ENCODE results near the gene ZDHHC14. TPM values are rescaled to one million over a fixed set of nuclear protein-coding genes. Genes with fewer than 3 reads are reported as not detected.
"Not testable (repeated sequence)": the region's sequence is repeated elsewhere in the genome, so short reads cannot be mapped to it uniquely, and the experiment has no call there.

The ZDHHC14 gene
- total RNA-seq: 1 to 10 TPM; 2.4 to 2.5 TPM

GRCh38 chr6:157380779-157381561 lies at the start of gene ZDHHC14:
Gene ZDHHC14, plus strand, starts transcription at chr6:157381190.
- CTCF ChIA-PET: no interaction called here
- peak within 1 kb of the TSS; percentile 55 for H3K27ac Mint-ChIP-seq

DNA sequence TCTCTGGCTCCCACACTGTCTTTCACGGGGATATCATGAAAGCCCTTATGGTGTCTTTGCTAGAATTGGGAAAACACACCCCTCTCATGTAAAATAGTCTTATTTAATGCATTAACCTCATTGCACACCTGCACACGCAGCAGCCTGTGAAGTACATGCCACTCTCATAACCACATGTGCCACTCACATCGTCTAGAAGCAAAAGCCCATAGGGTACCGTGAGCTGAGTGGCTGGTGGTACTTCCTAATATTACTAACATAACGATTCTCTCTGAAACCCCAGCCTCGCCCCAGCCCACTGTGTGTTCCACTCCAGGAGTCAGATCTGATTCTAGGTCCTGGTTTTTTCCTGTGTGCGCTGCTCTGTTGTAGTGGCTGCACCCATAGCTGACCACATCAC lies 48.2 kb upstream of the ZDHHC14 start:
- H3K27ac Mint-ChIP-seq: no peak overlapping the region
- peaks cover 25% of the 10 kb centered on the region for H3K27me3 Mint-ChIP-seq
- intact Hi-C loops (cut with DNase I, micrococcal nuclease): no loop called here
- H3K4me1 Mint-ChIP-seq: peaks cover 3% of the 10 kb centered on the region
- ATAC-seq (no peak), DNase-seq (no peak)
- no peak overlapping the region for H3K4me3 Mint-ChIP-seq
- no peaks in the 10 kb centered on the region for H3K36me3 Mint-ChIP-seq (ENCODE audit: low read depth)
- no peaks in the 10 kb centered on the region for H3K9me3 Mint-ChIP-seq (ENCODE audit: low read depth)
- POLR2A ChIA-PET: interaction anchor here (0.6 kb wide), 2 partner anchors 55 to 166 kb away, joined by 3 to 10 read pairs; no protein-coding TSS in a partner anchor
- CTCF ChIA-PET: interaction anchor here (0.6 to 2.1 kb wide), 5 partner anchors 8 to 334 kb away, joined by 3 to 9 read pairs (median 3); partner anchors contain the start of gene TMEM242

More at GRCh38 chr6:157380779-157381561, at the start of gene ZDHHC14:
- intact Hi-C loops (cut with DNase I, micrococcal nuclease): loop anchor here (1.0 to 5.0 kb wide), 12 partner anchors 48 to 786 kb away; partner anchors contain the start of genes TMEM242 (in 2 of the 2), GTF2H5 (in 1 of the 2), SERAC1 (in 1 of the 2) and SNX9 (in 1 of the 2)
- Mint-ChIP-seq H3K27me3 (peaks cover 8% of the 10 kb centered on the region), H3K9me3 (ENCODE audit: low read depth) (no peaks in the 10 kb centered on the region), H3K36me3 (ENCODE audit: low read depth) (peaks cover 7% of the 10 kb centered on the region), H3K4me3 (peak within 1 kb of the TSS; percentile 79), H3K4me1 (peaks cover 36% of the 10 kb centered on the region)
- POLR2A ChIA-PET: interaction anchor here (0.5 kb wide), 1 partner anchor 99 kb away, joined by 4 read pairs; no protein-coding TSS in a partner anchor
- ATAC-seq (peak; percentile 74), DNase-seq (peak; percentile 93)

DNA sequence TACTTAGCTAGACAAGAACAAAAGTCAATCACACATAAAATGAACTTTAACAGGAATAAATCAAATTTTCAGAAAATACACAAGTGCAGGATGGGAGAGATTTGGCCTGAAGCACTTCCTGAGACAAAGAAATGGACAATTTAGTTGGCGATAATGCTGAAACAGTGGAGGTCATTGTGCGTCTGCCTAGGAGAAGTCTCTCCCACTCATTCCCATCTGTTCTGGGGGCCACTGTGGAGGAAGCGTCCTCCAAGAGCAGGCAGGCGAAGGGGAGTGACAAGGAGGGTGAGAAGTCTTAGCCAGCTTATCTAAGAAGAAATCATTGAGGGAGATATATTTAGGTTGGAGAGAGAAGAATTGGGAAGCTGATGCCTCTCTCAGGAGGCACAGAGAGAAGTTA lies 47.5 kb upstream of the ZDHHC14 start:
- H3K4me1 Mint-ChIP-seq: no peaks in the 10 kb centered on the region
- CTCF ChIA-PET: interaction anchor here (0.6 to 2.1 kb wide), 5 partner anchors 8 to 19 kb away, joined by 3 to 9 read pairs (median 3); partner anchors contain the start of gene TMEM242
- H3K9me3 Mint-ChIP-seq (ENCODE audit: low read depth): no peaks in the 10 kb centered on the region
- H3K27ac Mint-ChIP-seq: no peak overlapping the region
- DNase-seq (no peak), ATAC-seq (no peak)
- POLR2A ChIA-PET: no interaction called here
- no peak overlapping the region for H3K4me3 Mint-ChIP-seq
- peaks cover 21% of the 10 kb centered on the region for H3K27me3 Mint-ChIP-seq
- H3K36me3 Mint-ChIP-seq (ENCODE audit: low read depth): no peaks in the 10 kb centered on the region
- intact Hi-C loops (cut with DNase I, micrococcal nuclease): no loop called here

- DNase-seq (no peak), ATAC-seq (no peak)
- POLR2A ChIA-PET: no interaction called here
- no peaks in the 10 kb centered on the region for H3K36me3 Mint-ChIP-seq (ENCODE audit: low read depth)
- H3K27me3 Mint-ChIP-seq: peaks cover 21% of the 10 kb centered on the region
- no peaks in the 10 kb centered on the region for H3K4me1 Mint-ChIP-seq
- CTCF ChIA-PET: interaction anchor here (0.6 to 2.1 kb wide), 5 partner anchors 9 to 280 kb away, joined by 3 to 9 read pairs (median 4); partner anchors contain the start of gene TMEM242
- intact Hi-C loops (cut with DNase I, micrococcal nuclease): loop anchor here in 1 of 2 experiments (2.0 kb wide), 1 partner anchor 17 kb away; no protein-coding TSS in a partner anchor
- H3K9me3 Mint-ChIP-seq (ENCODE audit: low read depth): no peaks in the 10 kb centered on the region
- H3K27ac Mint-ChIP-seq: no peak overlapping the region
- H3K4me3 Mint-ChIP-seq: no peak overlapping the region
These were observed 47.0 kb upstream of the ZDHHC14 start for GRCh38 chr6:157333956-157334355.

DNA sequence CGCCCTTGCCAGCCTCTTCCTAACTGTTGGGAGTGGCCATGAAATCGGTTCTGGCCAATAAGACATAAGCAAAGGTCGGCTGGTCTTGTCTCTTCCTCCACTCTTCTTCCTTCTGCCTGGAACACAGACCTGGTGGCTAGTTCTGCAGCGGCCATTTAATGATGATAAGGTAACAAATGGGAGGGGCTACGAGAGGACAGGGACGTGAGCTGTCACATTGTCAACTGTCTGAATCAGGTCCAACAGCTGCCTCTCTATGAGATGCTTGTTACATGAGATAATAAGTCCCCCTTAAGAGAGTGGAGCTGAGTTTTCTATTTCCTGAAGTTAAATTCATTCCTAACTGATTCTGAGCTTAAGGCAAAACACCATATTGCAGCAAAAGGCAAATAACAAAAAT lies 45.2 kb upstream of the ZDHHC14 start:
- intact Hi-C loops (cut with DNase I, micrococcal nuclease): loop anchor here (1.0 to 2.0 kb wide), 2 partner anchors 19 to 22 kb away; no protein-coding TSS in a partner anchor
- H3K4me3 Mint-ChIP-seq: no peak overlapping the region
- DNase-seq (no peak), ATAC-seq (no peak)
- no peaks in the 10 kb centered on the region for H3K4me1 Mint-ChIP-seq
- ChIA-PET POLR2A (no interaction called here), CTCF (interaction anchor here (1.0 to 2.3 kb wide), 4 partner anchors 10 to 21 kb away, joined by 4 to 11 read pairs (median 8); no protein-coding TSS in a partner anchor)
- H3K27ac Mint-ChIP-seq: no peak overlapping the region
- H3K36me3 Mint-ChIP-seq (ENCODE audit: low read depth): no peaks in the 10 kb centered on the region
- H3K27me3 Mint-ChIP-seq: peaks cover 28% of the 10 kb centered on the region
- no peaks in the 10 kb centered on the region for H3K9me3 Mint-ChIP-seq (ENCODE audit: low read depth)

GRCh38 chr6:157337276-157337675 lies 43.7 kb upstream of the ZDHHC14 start:
- intact Hi-C loops (cut with DNase I, micrococcal nuclease); DNase-seq; H3K9me3 Mint-ChIP-seq (ENCODE audit: low read depth); H3K36me3 Mint-ChIP-seq (ENCODE audit: low read depth); H3K27ac Mint-ChIP-seq; POLR2A ChIA-PET; ATAC-seq; H3K4me1 Mint-ChIP-seq; H3K4me3 Mint-ChIP-seq: not testable (repeated sequence)
- CTCF ChIA-PET: interaction anchor here (0.8 to 2.3 kb wide), 3 partner anchors 14 to 329 kb away, joined by 3 to 5 read pairs (median 4); no protein-coding TSS in a partner anchor
- peaks cover 26% of the 10 kb centered on the region for H3K27me3 Mint-ChIP-seq

- H3K36me3 Mint-ChIP-seq (ENCODE audit: low read depth): no peaks in the 10 kb centered on the region
These were observed 43.2 kb upstream of the ZDHHC14 start for GRCh38 chr6:157337751-157338150.

DNA sequence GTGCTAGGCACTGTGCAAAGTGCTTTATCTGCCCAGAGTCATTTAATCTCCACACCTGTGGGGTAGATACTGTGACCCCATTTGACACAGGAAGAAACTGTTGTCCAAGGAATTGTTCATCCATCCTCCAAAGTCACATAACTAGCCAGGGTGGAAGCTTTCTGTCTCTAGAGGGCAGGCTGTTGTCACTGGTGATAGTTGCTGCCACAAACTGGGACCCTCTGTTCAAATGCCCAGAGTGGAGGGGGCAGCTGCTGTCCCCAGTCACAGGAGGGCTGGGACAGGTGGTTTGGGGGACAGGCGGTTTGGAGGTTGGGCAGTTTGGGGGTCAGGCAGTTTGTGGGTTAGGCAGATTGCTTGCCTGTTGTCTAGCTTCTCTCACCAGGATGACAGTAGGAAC lies 41.6 kb upstream of the ZDHHC14 start:
- DNase-seq: no peak
- H3K27ac Mint-ChIP-seq: no peak overlapping the region
- peaks cover 25% of the 10 kb centered on the region for H3K27me3 Mint-ChIP-seq
- POLR2A ChIA-PET: no interaction called here
- CTCF ChIA-PET: interaction anchor here (1.0 kb wide), 1 partner anchor 40 kb away, joined by 3 read pairs; no protein-coding TSS in a partner anchor
- intact Hi-C loops (cut with DNase I, micrococcal nuclease): no loop called here
- no peaks in the 10 kb centered on the region for H3K36me3 Mint-ChIP-seq (ENCODE audit: low read depth)
- H3K4me3 Mint-ChIP-seq: no peak overlapping the region
- H3K4me1 Mint-ChIP-seq: no peaks in the 10 kb centered on the region
- ATAC-seq: no peak
- H3K9me3 Mint-ChIP-seq (ENCODE audit: low read depth): no peaks in the 10 kb centered on the region

More at GRCh38 chr6:157337751-157338150, 43.2 kb upstream of the ZDHHC14 start:
- ChIA-PET POLR2A (no interaction called here), CTCF (interaction anchor here (1.0 to 1.2 kb wide), 2 partner anchors 9 to 289 kb away, joined by 3 to 5 read pairs; no protein-coding TSS in a partner anchor)
- H3K4me3 Mint-ChIP-seq: no peak overlapping the region
- ATAC-seq (no peak), DNase-seq (no peak)
- intact Hi-C loops (cut with DNase I, micrococcal nuclease): no loop called here
- H3K4me1 Mint-ChIP-seq: no peaks in the 10 kb centered on the region
- H3K27me3 Mint-ChIP-seq: peaks cover 28% of the 10 kb centered on the region
- no peak overlapping the region for H3K27ac Mint-ChIP-seq
- no peaks in the 10 kb centered on the region for H3K9me3 Mint-ChIP-seq (ENCODE audit: low read depth)

DNA sequence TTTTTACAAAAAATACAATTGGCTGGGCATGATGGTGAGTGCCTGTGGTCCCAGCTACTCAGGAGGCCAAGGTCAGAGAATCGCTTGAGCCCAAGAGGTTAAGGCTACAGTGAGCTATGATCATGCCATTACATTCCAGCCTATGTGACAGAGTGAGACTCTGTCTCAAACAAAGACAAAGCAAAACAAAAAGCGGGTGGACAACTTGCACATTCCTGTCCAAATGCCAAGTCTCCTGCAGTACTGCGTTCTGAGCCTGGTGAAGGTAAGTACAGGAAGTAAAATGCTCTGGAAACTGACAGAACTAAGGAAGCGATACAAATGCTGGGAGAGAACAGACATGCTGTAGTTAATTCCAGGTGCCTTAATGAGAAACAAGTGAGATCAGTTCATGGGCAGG lies 37.3 kb upstream of the ZDHHC14 start:
- Mint-ChIP-seq H3K27me3 (peaks cover 26% of the 10 kb centered on the region), H3K4me1 (no peaks in the 10 kb centered on the region), H3K9me3 (ENCODE audit: low read depth) (no peaks in the 10 kb centered on the region), H3K27ac (no peak overlapping the region), H3K4me3 (no peak overlapping the region), H3K36me3 (ENCODE audit: low read depth) (no peaks in the 10 kb centered on the region)
- ATAC-seq (no peak), DNase-seq (no peak)
- ChIA-PET CTCF (interaction anchor here (0.6 to 1.5 kb wide), 3 partner anchors 9 to 305 kb away, joined by 3 to 5 read pairs (median 3); no protein-coding TSS in a partner anchor), POLR2A (interaction anchor here (0.6 kb wide), 1 partner anchor 139 kb away, joined by 6 read pairs; no protein-coding TSS in a partner anchor)
- intact Hi-C loops (cut with DNase I, micrococcal nuclease): no loop called here

- peaks cover 17% of the 10 kb centered on the region for H3K27me3 Mint-ChIP-seq
- ATAC-seq (no peak), DNase-seq (no peak)
- H3K4me3 Mint-ChIP-seq: no peak overlapping the region
- H3K36me3 Mint-ChIP-seq (ENCODE audit: low read depth): no peaks in the 10 kb centered on the region
- H3K4me1 Mint-ChIP-seq: no peaks in the 10 kb centered on the region
- no peak overlapping the region for H3K27ac Mint-ChIP-seq
- CTCF ChIA-PET: interaction anchor here (0.5 to 0.6 kb wide), 2 partner anchors 9 to 527 kb away, joined by 3 read pairs; no protein-coding TSS in a partner anchor
- POLR2A ChIA-PET: no interaction called here
- intact Hi-C loops (cut with DNase I, micrococcal nuclease): no loop called here
- H3K9me3 Mint-ChIP-seq (ENCODE audit: low read depth): no peaks in the 10 kb centered on the region
These were observed 34.6 kb upstream of the ZDHHC14 start for GRCh38 chr6:157346373-157346772.

DNA sequence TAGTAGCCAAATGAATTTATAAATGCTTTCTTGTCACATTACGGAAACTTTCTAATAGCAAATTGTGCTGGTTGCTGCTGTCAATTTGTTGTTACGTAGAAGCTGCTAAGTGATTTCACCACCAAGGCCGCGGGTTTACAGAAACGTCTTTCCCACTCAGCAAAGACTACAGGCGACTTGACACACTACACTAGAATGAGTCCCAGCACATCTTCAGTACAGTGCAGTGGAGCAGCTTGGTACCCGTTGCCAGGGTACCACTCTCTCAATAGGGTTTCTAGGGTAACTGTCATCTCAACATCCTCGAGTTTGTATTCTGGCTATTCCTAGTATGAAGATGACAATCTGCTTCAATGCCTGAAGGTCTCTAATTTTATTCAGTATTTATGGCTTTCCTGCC lies 22.7 kb upstream of the ZDHHC14 start:
- DNase-seq (no peak), ATAC-seq (no peak)
- H3K4me3 Mint-ChIP-seq: no peak overlapping the region
- no peaks in the 10 kb centered on the region for H3K36me3 Mint-ChIP-seq (ENCODE audit: low read depth)
- CTCF ChIA-PET: no interaction called here
- POLR2A ChIA-PET: interaction anchor here (0.6 kb wide), 1 partner anchor 137 kb away, joined by 3 read pairs; no protein-coding TSS in a partner anchor
- H3K27me3 Mint-ChIP-seq: peaks cover 19% of the 10 kb centered on the region
- intact Hi-C loops (cut with DNase I, micrococcal nuclease): no loop called here
- no peak overlapping the region for H3K27ac Mint-ChIP-seq
- no peaks in the 10 kb centered on the region for H3K4me1 Mint-ChIP-seq
- no peaks in the 10 kb centered on the region for H3K9me3 Mint-ChIP-seq (ENCODE audit: low read depth)

Data from activated CD4-positive, alpha-beta T cell treated with anti-CD3 and anti-CD28 coated beads for 36 hours (primary cell).